SKM-1 (cell line): ENCODE results near the gene MERTK.

Experiments used
- DNase-seq: peaks from one replicate; lab custom pipeline; 2025; ENCODE audit not compliant: unreplicated experiment; lab: John Stamatoyannopoulos, UW

The MERTK gene

DNA sequence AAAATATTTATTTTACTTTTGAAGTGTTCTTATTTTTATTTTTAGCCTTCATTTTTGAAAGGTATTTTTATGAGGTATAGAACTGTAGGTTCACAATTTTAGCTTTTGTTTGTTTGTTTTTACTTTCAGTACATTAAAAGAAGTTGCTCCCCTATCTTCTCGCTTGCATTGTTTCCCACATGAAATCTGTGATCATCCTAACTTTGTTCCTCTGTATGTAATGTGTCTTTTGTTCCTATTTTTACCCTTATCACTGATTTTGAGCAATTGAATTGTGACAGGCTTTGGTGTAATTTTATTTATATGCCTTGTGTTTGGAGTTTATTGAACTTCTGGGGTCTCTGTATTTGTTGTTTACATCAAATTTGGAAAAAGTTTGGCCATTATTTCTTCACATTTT lies 78.8 kb downstream of the MERTK start:
- no peak for DNase-seq

DNA sequence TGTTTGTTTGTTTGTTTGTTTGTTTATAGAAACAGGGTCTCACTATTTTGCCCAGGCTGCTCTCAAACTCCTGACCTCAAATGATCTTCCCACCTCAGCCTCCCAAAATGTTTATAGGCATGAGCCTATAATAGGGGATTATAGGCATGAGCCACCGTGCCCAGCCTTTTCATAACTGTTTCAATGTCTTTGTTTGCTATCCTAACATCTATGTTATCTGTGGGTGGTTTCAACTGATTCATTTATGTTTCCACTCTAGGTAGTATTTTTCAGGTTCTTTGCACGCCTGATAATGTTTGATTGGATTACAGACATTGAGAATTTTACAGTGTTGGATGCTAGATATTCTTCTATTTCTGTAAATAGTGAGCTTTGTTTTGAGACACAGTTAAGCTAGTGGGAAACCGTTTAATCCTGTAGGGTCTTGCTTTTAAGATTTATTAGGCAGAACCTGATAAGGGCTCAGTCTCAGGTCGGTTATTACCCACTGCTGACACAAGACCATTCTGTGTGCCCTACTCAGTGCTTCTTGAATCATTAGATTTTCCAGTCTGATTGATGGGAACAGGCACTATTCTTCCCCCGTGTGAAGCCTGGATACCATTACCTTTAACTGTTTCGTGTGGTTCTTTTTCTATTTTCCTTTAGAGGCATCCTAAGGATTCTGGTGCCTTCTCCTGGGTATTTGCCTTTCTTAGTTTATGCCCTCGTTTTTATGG lies 80.2 kb downstream of the MERTK start:
- no peak for DNase-seq

DNA sequence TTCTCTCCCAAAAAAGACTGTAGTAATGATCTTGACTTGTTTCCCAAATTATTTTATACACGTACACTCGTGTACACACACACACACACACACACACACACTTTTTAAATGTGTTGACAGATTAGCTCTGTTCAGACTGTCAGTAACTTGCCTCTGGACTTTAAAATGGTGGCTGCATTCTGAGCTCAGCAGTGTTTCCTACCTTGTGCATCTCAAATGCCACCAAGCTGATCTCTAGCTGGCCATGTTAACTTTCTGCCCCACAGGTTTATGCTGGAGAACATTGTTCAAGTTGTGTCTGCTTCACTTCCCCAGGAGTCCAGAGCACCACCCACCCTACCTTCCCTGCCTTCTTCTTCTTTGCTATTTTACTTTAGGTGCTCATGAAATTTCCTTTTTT lies 83.3 kb downstream of the MERTK start:
- no peak for DNase-seq

DNA sequence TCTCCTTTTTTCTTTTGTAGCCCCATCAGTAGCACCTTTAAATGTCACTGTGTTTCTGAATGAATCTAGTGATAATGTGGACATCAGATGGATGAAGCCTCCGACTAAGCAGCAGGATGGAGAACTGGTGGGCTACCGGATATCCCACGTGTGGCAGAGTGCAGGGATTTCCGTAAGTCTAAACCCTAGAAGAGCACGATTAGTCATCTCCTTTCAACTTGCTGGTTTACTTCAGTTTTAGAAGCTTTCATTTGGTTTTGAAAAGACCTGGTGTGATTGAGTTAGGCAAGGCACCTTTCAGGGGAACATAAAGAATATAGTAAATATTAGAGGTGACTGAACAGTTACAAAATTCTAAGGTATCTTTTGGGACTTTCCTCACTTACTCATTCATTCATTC lies 84.4 kb downstream of the MERTK start:
- no peak for DNase-seq

DNA sequence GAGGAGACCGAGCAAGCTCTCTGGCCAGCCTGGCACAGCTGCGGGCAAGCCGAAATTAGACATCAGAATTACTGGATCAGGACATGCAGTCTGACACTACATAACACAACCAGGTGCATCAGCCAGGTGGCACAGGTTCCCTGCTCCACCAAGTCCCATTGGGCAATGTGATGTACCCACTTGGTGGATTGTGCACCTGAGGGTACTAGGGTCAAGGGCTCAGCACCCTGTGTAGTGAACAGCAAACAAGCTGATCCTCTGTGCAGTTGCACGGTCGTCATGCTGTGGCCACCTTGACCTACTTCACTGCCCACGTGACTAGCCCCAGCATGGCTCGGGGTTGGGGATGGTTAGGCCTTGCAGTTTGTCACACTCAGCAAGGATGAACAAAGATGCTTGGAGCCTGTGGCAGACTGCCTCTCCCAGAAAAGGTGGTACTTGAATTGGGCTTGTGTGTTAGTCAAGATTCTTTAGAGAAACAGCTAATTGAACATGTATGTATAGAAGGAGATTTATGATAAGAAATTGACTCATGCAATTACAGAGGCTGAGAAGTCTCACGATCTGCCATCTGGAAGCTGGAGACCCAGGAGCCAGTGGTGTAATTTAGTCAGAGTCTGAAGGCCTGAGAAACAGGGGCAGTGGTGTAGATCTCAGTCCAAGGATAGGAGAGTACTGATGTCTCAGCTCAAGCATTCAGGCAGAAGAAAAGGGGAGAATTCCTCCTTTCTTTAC lies 85.2 kb downstream of the MERTK start:
- no peak for DNase-seq

DNA sequence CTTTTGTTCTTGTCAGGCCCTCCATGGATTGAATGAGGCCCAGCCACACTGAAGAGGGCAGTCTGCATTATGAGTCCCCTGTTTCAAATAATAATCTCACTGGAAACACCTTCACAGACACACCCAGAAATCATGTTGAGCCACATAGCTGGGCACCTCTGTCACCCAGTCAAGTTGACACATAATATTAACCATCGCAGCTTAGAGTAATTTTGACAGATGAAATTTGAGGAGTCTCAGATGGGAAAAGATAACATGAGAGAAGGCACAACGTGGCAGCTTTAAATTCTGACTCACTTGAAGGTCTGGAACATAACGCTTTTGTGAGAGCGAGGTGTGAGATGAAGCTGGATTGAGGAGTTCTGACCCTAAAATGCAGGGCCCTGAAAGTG lies 85.8 kb downstream of the MERTK start:
- no peak for DNase-seq

DNA sequence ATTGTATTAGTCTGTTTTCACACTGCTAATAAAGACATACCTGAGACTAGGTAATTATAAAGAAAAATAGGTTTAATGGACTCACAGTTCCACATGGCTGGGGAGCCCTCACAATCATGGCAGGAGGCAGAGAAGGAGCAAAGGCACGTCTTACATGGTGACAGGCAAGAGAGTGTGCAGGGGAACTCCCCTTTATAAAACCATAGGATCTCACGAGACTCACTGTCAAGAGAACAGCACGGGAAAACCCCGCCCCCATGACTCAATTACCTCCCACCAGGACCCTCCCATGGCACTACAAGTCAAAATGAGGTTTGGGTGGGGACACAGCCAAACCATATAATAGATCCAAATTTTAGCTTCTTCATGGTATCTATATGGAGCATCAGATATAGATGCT lies 87.1 kb downstream of the MERTK start:
- no peak for DNase-seq

DNA sequence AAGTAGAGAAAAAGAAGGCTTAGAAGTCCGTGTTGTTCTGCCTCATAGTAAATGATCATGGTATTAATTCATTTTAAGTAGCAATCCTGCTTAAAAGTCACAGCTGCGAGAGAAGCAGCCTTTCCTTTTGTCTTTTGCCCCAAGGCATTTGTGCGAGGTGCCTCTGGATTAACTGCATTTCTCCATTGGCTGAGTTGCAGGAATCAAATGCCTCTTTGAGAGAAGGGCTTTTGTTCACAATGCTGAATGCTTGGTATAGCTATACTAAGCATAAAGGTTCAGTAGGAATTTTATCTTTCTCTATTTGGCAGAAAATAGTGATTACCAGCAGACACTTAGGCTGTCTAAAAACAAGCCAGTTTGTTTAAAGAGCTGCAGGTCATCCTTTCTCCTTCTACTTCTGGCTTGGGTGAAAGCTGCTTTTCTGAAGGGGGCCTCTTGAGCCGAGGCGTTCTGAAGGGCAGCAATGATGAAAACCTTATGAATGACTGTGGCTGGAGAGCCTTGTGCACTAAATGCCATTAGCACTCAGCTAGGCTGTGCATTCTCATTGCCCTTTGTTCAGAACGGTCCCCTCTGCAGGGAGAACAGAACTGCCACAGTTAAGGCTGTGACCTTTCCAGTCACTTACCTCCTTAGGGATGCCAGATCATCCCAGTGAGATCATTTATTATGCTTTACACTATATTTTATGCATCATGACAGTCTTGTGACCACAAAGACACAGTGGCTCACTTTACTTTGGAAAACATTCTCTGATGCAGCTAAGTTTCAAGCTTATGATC lies 87.9 kb downstream of the MERTK start:
- no peak for DNase-seq

DNA sequence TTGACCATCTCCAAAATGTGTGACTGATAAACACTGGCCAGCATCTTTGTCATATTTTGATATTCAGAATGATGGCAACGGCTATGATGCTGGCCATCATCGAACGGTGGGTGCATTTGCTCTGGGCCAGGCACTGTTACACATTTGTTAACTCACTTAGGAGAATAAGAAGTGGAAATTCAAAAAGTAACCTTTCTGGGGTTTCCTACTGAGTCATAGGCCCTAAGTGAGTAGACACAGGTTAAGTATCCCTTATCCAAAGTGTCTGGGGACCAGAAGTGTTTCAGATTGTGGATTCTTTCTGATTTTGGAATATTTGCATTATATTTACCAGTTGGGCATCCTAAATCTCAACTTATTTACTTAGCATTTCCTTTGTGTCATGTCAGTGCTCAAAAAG lies 92.0 kb downstream of the MERTK start:
- DNase-seq, result no peak

DNA sequence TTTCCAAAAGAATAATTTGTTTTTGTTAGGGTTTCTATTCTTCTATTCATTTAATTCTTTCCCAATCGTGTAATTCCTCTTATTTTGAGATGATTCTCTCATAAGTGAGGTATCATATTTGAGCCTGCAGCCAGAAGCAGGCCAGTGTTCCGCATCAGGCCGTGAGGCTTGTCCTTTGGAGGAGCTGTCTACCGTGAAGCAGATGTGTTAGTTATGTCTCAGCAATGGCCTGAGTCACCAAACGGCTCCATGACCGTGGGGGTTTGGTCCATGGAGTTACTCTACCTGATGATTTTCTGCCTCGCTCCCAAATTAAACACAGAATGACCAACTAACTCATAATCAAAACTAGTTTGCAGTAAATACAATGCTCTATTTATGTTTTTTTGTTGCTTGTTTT lies 92.4 kb downstream of the MERTK start:
- no peak for DNase-seq

DNA sequence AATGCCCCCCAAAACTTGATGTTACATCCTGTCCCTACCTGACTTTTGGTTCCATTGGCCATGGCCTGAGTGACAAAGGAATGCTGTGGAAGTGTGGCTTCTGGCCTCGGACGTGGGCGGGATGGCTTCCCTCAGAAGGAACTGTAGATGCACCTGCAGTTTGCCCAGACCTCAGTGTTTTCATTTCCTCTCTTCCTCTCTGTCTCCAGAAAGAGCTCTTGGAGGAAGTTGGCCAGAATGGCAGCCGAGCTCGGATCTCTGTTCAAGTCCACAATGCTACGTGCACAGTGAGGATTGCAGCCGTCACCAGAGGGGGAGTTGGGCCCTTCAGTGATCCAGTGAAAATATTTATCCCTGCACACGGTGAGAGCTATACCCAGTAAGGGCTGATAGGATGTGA lies 95.6 kb downstream of the MERTK start:
- DNase-seq, result no peak

DNA sequence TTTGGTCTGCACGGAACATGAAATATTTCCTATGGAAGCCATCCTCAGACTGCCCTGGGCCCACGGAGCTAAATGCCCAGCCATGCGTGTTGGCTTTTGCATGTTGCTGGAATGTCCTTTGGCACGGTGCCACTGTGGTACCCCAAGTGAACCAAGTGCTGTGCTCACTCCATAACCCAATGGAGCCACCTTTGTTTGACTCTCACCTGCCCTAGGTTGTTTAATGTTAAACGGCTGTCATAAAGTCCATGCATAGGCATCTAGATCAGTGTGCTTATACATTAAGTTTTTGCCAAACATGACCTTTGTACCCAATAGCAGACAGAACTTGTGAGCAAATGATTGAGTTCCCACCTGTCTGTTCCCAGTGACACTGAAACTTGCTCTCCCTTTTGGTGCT lies 96.7 kb downstream of the MERTK start:
- DNase-seq, result no peak

DNA sequence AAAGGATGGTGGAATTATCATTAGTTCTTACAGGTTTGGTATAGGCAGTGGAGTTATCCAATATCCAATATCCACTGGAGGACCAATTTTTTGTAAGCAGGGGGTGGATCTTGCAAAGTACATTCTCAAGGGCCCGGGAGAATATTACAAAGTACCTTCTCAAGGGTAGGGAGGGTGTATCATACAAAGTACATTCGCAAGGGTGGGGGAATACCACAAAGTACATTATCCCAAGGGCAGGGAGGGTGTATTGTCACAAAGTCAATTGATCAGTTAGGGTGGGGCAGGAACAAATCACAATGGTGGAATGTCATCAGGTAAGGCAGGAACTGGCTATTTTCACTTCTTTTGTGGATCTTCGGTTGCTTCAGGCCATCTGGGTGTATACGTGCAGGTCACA lies 101.4 kb downstream of the MERTK start:
- no peak for DNase-seq

DNA sequence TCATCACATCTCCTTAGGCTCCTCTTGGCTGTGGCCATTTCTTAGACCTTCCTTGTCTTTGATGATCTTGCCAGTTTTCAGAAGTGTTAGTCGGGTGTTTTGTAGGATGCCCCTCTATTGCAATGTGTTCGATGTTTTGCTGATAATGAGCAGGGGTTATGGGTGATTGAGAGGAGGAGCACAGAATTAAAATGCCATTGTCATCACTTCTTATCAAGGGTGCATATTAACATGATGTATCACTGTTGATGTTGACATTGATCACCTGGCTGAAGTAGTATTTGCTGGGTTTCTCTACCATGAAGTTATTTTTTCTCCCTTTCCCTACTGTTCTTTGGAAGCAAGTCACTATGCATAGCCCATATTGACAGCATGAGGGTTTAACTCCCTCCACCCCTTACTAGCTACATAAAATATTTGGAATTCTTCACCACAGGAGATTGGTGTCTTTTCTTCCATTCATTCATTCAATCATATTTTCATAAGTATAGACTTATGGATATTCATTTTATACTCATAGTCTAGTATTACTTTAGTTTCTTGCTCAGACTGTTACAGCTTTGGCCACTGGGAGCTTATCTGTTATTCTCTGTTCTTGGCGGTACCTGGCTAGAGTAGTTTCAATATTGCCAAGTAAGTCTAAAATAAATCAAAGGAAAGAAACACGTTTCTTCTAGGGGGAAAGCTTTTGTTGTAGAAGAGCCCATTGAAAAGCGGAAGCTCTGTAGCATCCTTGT lies 102.2 kb downstream of the MERTK start:
- DNase-seq, result no peak

DNA sequence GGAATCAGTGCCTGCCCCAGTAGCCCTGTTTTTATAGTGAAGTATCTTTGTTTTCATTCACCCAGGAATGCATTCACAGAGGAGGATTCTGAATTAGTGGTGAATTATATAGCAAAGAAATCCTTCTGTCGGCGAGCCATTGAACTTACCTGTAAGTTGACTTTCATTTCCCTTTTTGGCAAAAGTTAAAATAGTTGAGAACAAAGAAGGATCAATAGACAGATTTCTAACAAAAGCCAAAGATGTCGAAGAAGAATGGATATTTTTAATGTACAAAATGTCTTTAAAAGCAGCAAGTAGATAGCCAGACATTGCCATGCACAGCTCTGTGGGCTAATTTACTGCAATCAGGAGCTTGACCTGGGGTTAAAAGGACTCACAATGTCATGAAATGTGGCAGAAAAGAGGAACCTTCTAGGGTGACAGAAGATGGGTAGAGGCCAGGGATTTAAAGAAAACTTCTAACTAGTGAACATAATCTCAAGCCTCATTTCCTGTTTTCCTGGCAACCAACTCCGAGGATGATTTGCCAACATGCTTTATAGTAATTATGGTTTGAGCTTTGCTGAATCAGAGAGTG lies 102.8 kb downstream of the MERTK start:
- peak; percentile 97 for DNase-seq

DNA sequence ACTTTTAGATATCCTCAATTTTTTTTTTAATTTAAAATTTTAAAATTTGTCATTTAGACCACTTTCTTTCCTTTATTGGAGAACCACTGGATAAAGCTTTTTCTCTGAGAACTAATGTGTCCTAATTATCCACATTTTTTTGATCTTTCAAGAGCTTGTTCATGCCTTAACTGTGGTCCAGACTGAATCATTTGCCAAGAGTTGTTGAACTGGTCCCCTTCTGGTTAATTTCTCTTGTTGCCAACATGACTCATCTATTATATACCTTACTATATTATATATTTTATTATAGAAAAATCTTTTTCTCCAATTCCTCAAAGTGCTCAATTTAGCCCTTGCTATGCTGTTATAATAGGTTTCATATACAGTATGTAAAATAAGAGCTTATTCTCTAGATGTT lies 103.5 kb downstream of the MERTK start:
- no peak for DNase-seq

DNA sequence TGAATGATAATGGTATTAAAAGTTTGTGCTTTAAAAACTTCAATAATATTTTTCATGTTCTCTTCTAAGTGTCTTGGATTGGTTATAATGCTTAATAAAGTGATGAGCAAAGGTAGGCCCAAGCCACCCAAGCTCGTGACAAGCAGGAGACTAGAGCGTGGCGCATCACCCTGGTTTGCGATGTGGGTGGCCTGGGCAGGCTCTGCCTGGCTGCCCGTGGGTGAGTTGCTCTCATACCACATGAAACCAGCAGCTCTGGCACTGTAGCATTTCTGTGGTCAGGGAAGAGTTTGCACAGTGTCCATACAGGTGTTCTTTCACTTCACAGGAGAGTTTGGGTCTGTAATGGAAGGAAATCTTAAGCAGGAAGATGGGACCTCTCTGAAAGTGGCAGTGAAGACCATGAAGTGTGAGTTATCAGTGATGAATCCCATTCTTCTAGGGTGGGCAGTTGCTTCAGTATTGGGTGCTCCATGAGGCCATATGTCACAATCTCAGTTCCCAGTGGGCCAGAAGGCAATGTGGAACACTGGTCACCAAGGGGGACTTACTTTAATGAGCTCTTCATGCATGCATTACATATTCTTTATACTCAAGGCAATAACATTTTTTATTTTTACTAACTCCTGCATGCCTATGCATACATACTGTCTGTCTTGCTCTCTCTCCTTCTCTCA lies 105.3 kb downstream of the MERTK start:
- DNase-seq, result no peak

DNA sequence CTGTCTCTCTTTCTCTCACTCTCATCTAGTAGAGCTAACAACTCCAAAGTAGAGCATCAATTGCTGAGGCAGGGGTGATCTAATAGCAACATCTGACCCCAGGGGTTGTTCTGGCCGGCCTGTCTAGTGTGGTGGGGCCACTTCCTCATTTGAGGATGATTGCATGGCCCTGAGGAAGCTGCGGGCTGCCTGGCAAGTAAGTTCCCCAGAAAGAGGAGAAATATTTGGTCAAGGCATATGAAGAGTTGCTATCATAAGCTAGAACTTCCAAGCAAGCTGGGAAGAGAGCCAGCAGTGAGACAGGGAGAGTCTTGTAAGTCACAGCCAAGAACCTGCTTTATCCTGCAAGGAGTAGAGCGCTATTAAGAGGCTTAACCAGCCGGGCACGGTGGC lies 105.8 kb downstream of the MERTK start:
- DNase-seq, result peak; percentile 97

DNA sequence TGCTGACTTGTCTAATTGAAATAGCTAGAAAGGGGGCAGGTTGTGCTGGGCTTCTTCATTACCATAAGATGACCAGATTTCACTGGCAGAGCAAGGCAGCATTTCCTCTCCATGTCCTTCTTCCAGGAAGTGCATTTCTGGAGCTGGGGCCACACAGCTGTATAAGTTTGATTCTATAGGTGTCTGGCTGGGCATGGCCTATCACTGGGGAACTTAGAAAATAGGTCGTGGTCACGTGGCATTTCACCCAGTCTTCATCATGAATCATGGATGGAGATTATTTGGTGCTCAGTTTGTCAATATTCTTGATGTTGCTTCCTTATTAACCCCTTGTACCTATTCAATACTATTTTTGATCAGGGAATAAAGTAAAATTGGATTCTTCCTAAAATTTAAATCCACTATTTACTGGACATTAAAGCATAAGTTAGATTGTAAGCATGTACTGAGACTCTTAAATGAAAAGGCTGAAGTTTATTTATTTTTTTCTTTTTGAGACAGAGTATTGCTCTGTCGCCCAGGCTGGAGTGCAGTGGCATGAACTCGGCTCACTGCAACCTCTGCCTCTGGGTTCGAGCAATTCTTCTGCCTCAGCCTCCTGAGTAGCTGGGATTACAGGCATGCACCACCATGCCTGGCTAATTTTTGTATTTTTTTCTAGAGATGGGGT lies 107.1 kb downstream of the MERTK start:
- DNase-seq, result no peak

DNA sequence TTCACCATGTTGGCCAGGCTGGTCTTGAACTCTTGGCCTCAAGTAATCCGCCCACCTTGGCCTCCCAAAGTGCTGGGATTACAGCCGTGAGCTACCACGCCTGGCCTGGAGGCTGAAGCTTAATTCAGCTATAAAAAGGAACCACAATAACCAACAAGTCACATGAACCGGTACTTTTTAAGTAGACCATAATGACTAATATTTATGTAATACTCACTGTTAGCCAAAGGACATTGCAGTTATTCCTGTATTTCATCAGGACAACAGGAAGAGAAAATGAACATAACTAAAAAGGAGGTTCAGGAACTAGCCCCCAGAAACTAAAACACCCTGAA lies 107.6 kb downstream of the MERTK start:
- DNase-seq, result no peak
